Activated CD4-positive, alpha-beta memory T cell treated with anti-CD3 and anti-CD28 coated beads for 36 hours (primary cell): Measurements from ENCODE around the gene EPHB1. TPM values are rescaled to one million over a fixed set of nuclear protein-coding genes. Genes with fewer than 3 reads are reported as not detected.

Experiments
- CTCF ChIA-PET: fragments of 350-600 bp; sonication (Branson Sonifier 250); formaldehyde crosslinking; loops from one replicate; lab custom pipeline; 2021; ENCODE audit warnings: antibody characterized with exemption, inconsistent platforms; lab: Charles Lee
- POLR2A ChIA-PET: fragments of 350-600 bp; sonication (Branson Sonifier 250); formaldehyde crosslinking; loops from one replicate; lab custom pipeline; 2021; ENCODE audit warnings: antibody characterized with exemption; lab: Charles Lee
- DNase-seq: peaks from one replicate; pipeline ENCODE4 v3.0.0-alpha.2; 2020
- H3K27ac Mint-ChIP-seq: one replicate; pipeline ENCODE4 v1.8.0; 2021; ENCODE audit warnings: mixed read lengths
- H3K27me3 Mint-ChIP-seq: one replicate; pipeline ENCODE4 v1.8.0; 2021; ENCODE audit warnings: mixed read lengths
- H3K36me3 Mint-ChIP-seq: one replicate; pipeline ENCODE4 v1.8.0; 2021; ENCODE audit warnings: mixed read lengths
- H3K4me1 Mint-ChIP-seq: one replicate; pipeline ENCODE4 v1.8.0; 2021; ENCODE audit warnings: low read depth, mixed read lengths
- H3K4me3 Mint-ChIP-seq: one replicate; pipeline ENCODE4 v1.8.0; 2021; ENCODE audit warnings: mild to moderate bottlenecking, mixed read lengths
- H3K9me3 Mint-ChIP-seq: one replicate; pipeline ENCODE4 v1.8.0; 2021; ENCODE audit warnings: mixed read lengths
- intact Hi-C: fragments of 100-400 bp; cut with micrococcal nuclease; formaldehyde crosslinking; loops from one replicate; pipeline ENCODE4 v1.15.1; 2023
- total RNA-seq, 2 experiments: library from RNA; stranded (reverse); gene quantifications; one replicate each; pipeline ENCODE4 v1.2.3, GENCODE V29; 2021

Gene EPHB1
- total RNA-seq, 2 experiments from 2014 or later = 1.3 TPM

GRCh38 chr3:135191708-135192107 is 396.6 kb downstream of the EPHB1 start:
- no peak overlapping the region for H3K4me3 Mint-ChIP-seq
- no peaks in the 10 kb centered on the region for H3K36me3 Mint-ChIP-seq
- ChIA-PET POLR2A (no interaction called here), CTCF (no interaction called here)
- no peak for DNase-seq
- H3K4me1 Mint-ChIP-seq = no peaks in the 10 kb centered on the region
- intact Hi-C loops = no loop called here
- H3K27ac Mint-ChIP-seq = no peak overlapping the region
- peaks cover 3% of the 10 kb centered on the region for H3K9me3 Mint-ChIP-seq
- no peaks in the 10 kb centered on the region for H3K27me3 Mint-ChIP-seq

GRCh38 chr3:135192929-135193328 is 397.9 kb downstream of the EPHB1 start:
- CTCF ChIA-PET = no interaction called here
- POLR2A ChIA-PET = no interaction called here
- Mint-ChIP-seq H3K36me3 (no peaks in the 10 kb centered on the region), H3K4me3 (no peak overlapping the region), H3K9me3 (peaks cover 3% of the 10 kb centered on the region), H3K27ac (no peak overlapping the region), H3K27me3 (no peaks in the 10 kb centered on the region), H3K4me1 (no peaks in the 10 kb centered on the region)
- DNase-seq = no peak
- intact Hi-C loops = no loop called here

GRCh38 chr3:135197246-135197645 is 402.2 kb downstream of the EPHB1 start:
- Mint-ChIP-seq H3K36me3 (no peaks in the 10 kb centered on the region), H3K27me3 (no peaks in the 10 kb centered on the region), H3K9me3 (peaks cover 3% of the 10 kb centered on the region), H3K27ac (no peak overlapping the region), H3K4me1 (no peaks in the 10 kb centered on the region), H3K4me3 (no peak overlapping the region)
- intact Hi-C loops = no loop called here
- CTCF ChIA-PET = no interaction called here
- POLR2A ChIA-PET = no interaction called here
- DNase-seq = no peak

- no peaks in the 10 kb centered on the region for H3K36me3 Mint-ChIP-seq
- POLR2A ChIA-PET = no interaction called here
- no peaks in the 10 kb centered on the region for H3K4me1 Mint-ChIP-seq
- H3K4me3 Mint-ChIP-seq = no peak overlapping the region
- H3K27me3 Mint-ChIP-seq = no peaks in the 10 kb centered on the region
- peaks cover 3% of the 10 kb centered on the region for H3K9me3 Mint-ChIP-seq
- CTCF ChIA-PET = no interaction called here
- no peak overlapping the region for H3K27ac Mint-ChIP-seq
- intact Hi-C loops = no loop called here
- DNase-seq = no peak
Observed at GRCh38 chr3:135197856-135198255, 402.8 kb downstream of the EPHB1 start.

GRCh38 chr3:135199137-135199536 is 404.1 kb downstream of the EPHB1 start:
- ChIA-PET POLR2A (no interaction called here), CTCF (interaction anchor here (1.2 kb wide), 1 partner anchor 14 kb away, joined by 3 read pairs; no protein-coding TSS in a partner anchor)
- no peaks in the 10 kb centered on the region for H3K4me1 Mint-ChIP-seq
- intact Hi-C loops = no loop called here
- H3K27ac Mint-ChIP-seq = no peak overlapping the region
- H3K4me3 Mint-ChIP-seq = no peak overlapping the region
- H3K36me3 Mint-ChIP-seq = no peaks in the 10 kb centered on the region
- no peak for DNase-seq
- H3K27me3 Mint-ChIP-seq = no peaks in the 10 kb centered on the region
- peaks cover 3% of the 10 kb centered on the region for H3K9me3 Mint-ChIP-seq

- no peak overlapping the region for H3K27ac Mint-ChIP-seq
- no peaks in the 10 kb centered on the region for H3K36me3 Mint-ChIP-seq
- no peaks in the 10 kb centered on the region for H3K4me1 Mint-ChIP-seq
- no peaks in the 10 kb centered on the region for H3K9me3 Mint-ChIP-seq
- intact Hi-C loops = no loop called here
- H3K4me3 Mint-ChIP-seq = no peak overlapping the region
- no peaks in the 10 kb centered on the region for H3K27me3 Mint-ChIP-seq
- DNase-seq = no peak
- ChIA-PET CTCF (no interaction called here), POLR2A (no interaction called here)
Observed at GRCh38 chr3:135203026-135203425, 408.0 kb downstream of the EPHB1 start.

- Mint-ChIP-seq H3K36me3 (no peaks in the 10 kb centered on the region), H3K4me1 (no peaks in the 10 kb centered on the region), H3K4me3 (no peak overlapping the region), H3K9me3 (no peaks in the 10 kb centered on the region), H3K27ac (no peak overlapping the region), H3K27me3 (peaks cover 1% of the 10 kb centered on the region)
- DNase-seq = no peak
- intact Hi-C loops = no loop called here
- CTCF ChIA-PET = interaction anchor here (1.5 kb wide), 1 partner anchor 14 kb away, joined by 3 read pairs; no protein-coding TSS in a partner anchor
- POLR2A ChIA-PET = no interaction called here
Observed at GRCh38 chr3:135213213-135213612, 418.2 kb downstream of the EPHB1 start.

- Mint-ChIP-seq H3K9me3 (no peaks in the 10 kb centered on the region), H3K36me3 (no peaks in the 10 kb centered on the region), H3K4me1 (no peaks in the 10 kb centered on the region), H3K4me3 (no peak overlapping the region), H3K27me3 (peaks cover 1% of the 10 kb centered on the region), H3K27ac (no peak overlapping the region)
- no peak for DNase-seq
- intact Hi-C loops = no loop called here
- ChIA-PET POLR2A (no interaction called here), CTCF (interaction anchor here (1.5 kb wide), 1 partner anchor 15 kb away, joined by 3 read pairs; no protein-coding TSS in a partner anchor)
Observed at GRCh38 chr3:135213822-135214221, 418.8 kb downstream of the EPHB1 start.

GRCh38 chr3:135214400-135214799 is 419.3 kb downstream of the EPHB1 start:
- Mint-ChIP-seq H3K27me3 (peaks cover 1% of the 10 kb centered on the region), H3K9me3 (no peaks in the 10 kb centered on the region), H3K36me3 (no peaks in the 10 kb centered on the region), H3K4me3 (no peak overlapping the region), H3K27ac (no peak overlapping the region), H3K4me1 (no peaks in the 10 kb centered on the region)
- ChIA-PET POLR2A (no interaction called here), CTCF (no interaction called here)
- no peak for DNase-seq
- intact Hi-C loops = no loop called here

- Mint-ChIP-seq H3K4me3 (no peak overlapping the region), H3K9me3 (no peaks in the 10 kb centered on the region), H3K27ac (no peak overlapping the region), H3K36me3 (no peaks in the 10 kb centered on the region), H3K4me1 (no peaks in the 10 kb centered on the region), H3K27me3 (peaks cover 3% of the 10 kb centered on the region)
- ChIA-PET POLR2A (no interaction called here), CTCF (no interaction called here)
- intact Hi-C loops = no loop called here
- DNase-seq = no peak
Observed at GRCh38 chr3:135215516-135215915, 420.5 kb downstream of the EPHB1 start.

GRCh38 chr3:135216659-135217058 is 421.6 kb downstream of the EPHB1 start:
- H3K36me3 Mint-ChIP-seq = no peaks in the 10 kb centered on the region
- intact Hi-C loops = no loop called here
- H3K27ac Mint-ChIP-seq = no peak overlapping the region
- CTCF ChIA-PET = no interaction called here
- H3K27me3 Mint-ChIP-seq = peaks cover 3% of the 10 kb centered on the region
- POLR2A ChIA-PET = no interaction called here
- no peaks in the 10 kb centered on the region for H3K9me3 Mint-ChIP-seq
- H3K4me1 Mint-ChIP-seq = no peaks in the 10 kb centered on the region
- DNase-seq = no peak
- H3K4me3 Mint-ChIP-seq = no peak overlapping the region

GRCh38 chr3:135217730-135218129 is 422.7 kb downstream of the EPHB1 start:
- no peak for DNase-seq
- Mint-ChIP-seq H3K36me3 (no peaks in the 10 kb centered on the region), H3K4me1 (no peaks in the 10 kb centered on the region), H3K27me3 (peaks cover 3% of the 10 kb centered on the region), H3K27ac (no peak overlapping the region), H3K4me3 (no peak overlapping the region), H3K9me3 (no peaks in the 10 kb centered on the region)
- intact Hi-C loops = no loop called here
- ChIA-PET CTCF (no interaction called here), POLR2A (no interaction called here)

GRCh38 chr3:135218304-135218703 is 423.2 kb downstream of the EPHB1 start:
- no peak for DNase-seq
- H3K27me3 Mint-ChIP-seq = peaks cover 3% of the 10 kb centered on the region
- no peaks in the 10 kb centered on the region for H3K9me3 Mint-ChIP-seq
- no peaks in the 10 kb centered on the region for H3K36me3 Mint-ChIP-seq
- ChIA-PET CTCF (no interaction called here), POLR2A (no interaction called here)
- intact Hi-C loops = no loop called here
- no peaks in the 10 kb centered on the region for H3K4me1 Mint-ChIP-seq
- H3K27ac Mint-ChIP-seq = no peak overlapping the region
- no peak overlapping the region for H3K4me3 Mint-ChIP-seq
